Panc1 (cell line): ENCODE results near the gene SPEM1. TPM values are rescaled to one million over a fixed set of nuclear protein-coding genes. Genes with fewer than 3 reads are reported as not detected.
"Not testable (repeated sequence)": the region's sequence is repeated elsewhere in the genome, so short reads cannot be mapped to it uniquely, and the experiment has no call there.

Source experiments
- ATAC-seq: fragments of 200-7000 bp; cut with Tn5 transposase; 2 replicates; pipeline ENCODE4 v1.9.1; 2020; ENCODE audit warnings: mild to moderate bottlenecking, moderate library complexity
- BruUV-seq: library from RNA; stranded (reverse); fragments of 400-500 nt; replicated peaks from 2 replicates; lab custom pipeline; 2021; lab: Mats Ljungman, UMichigan
- CTCF ChIA-PET: fragments of 300-600 bp; sonication (Branson Sonifier 250); formaldehyde crosslinking; loops from one replicate; lab custom pipeline; 2022; ENCODE audit warnings: antibody characterized with exemption; lab: Charles Lee
- POLR2A ChIA-PET: fragments of 300-600 bp; sonication (Branson Sonifier 250); formaldehyde crosslinking; loops from one replicate; lab custom pipeline; 2022; ENCODE audit warnings: antibody characterized with exemption; lab: Charles Lee
- DNase-seq: peaks from one replicate; pipeline ENCODE4 v3.0.0-alpha.2; 2010; ENCODE audit warnings: low read depth, low spot score
- H3K27ac ChIP-seq: 2 replicates; pipeline ENCODE4 v1.5.1; 2011; ENCODE audit warnings: mild to moderate bottlenecking, low read length, inconsistent platforms
- H3K27me3 ChIP-seq: fragments of 200-500 bp; sonication (Bioruptor generic); 2 replicates; pipeline ENCODE4 v1.6.0; 2014; ENCODE audit warnings: low read length, inconsistent platforms; ENCODE audit not compliant: control insufficient read depth, insufficient read depth
- H3K36me3 ChIP-seq: fragments of 200-500 bp; sonication (Bioruptor generic); 2 replicates; pipeline ENCODE4 v1.5.1; 2014; ENCODE audit warnings: inconsistent platforms, mild to moderate bottlenecking, low read length, moderate library complexity; ENCODE audit not compliant: control insufficient read depth, insufficient read depth
- H3K4me1 ChIP-seq: 2 replicates; pipeline ENCODE4 v1.5.1; 2011; ENCODE audit warnings: inconsistent platforms, mild to moderate bottlenecking, low read length, moderate library complexity; ENCODE audit not compliant: control insufficient read depth, insufficient read depth
- H3K4me3 ChIP-seq, 2 experiments: 2 replicates each; pipeline ENCODE4 v1.5.1; 2011 to 2012; ENCODE audit warnings: low read depth in 2 of 2, low read length in 2 of 2, mild to moderate bottlenecking in 2 of 2, inconsistent platforms in 1 of 2, moderate library complexity in 1 of 2
- H3K9me3 ChIP-seq: fragments of 200-500 bp; sonication (Bioruptor generic); 2 replicates; pipeline ENCODE4 v1.5.1; 2014; ENCODE audit warnings: low read depth, mild to moderate bottlenecking, inconsistent platforms, low read length, moderate library complexity; ENCODE audit not compliant: control insufficient read depth, insufficient read depth
- POLR2AphosphoS5 ChIP-seq: IDR thresholded peaks from 2 replicates; pipeline ENCODE4 v1.6.1; 2012; ENCODE audit warnings: mild to moderate bottlenecking, low read depth, low read length, moderate library complexity
- SIN3A ChIP-seq: IDR thresholded peaks from 2 replicates; pipeline ENCODE4 v1.6.1; 2012; ENCODE audit warnings: low read depth, mild to moderate bottlenecking, low read length, moderate library complexity, borderline replicate concordance; ENCODE audit not compliant: insufficient read depth
- TCF7L2 ChIP-seq: IDR thresholded peaks from 2 replicates; pipeline ENCODE4 v1.6.1; 2011; ENCODE audit warnings: mild to moderate bottlenecking, low read depth, low read length, inconsistent platforms
- in situ Hi-C: cut with HindIII; loops from 2 replicates; pipeline ENCODE4 v1.10.0; 2016; ENCODE audit warnings: low sequenced_read_pairs, low pct_unique_long_range_greater_than_20kb
- intact Hi-C: fragments of 100-400 bp; cut with micrococcal nuclease; formaldehyde crosslinking; loops from one replicate; pipeline ENCODE4 v1.10.0; 2022; ENCODE audit not compliant: unreplicated experiment
- total RNA-seq: library from RNA; stranded (reverse); gene quantifications from one replicate; pipeline ENCODE4 v1.2.1, GENCODE V29; 2021; ENCODE audit not compliant: unreplicated experiment
- TF ChIP-seq, protein P1 (sequence below): fragments of 450-650 bp; IDR thresholded peaks from 2 replicates; pipeline ENCODE4 v1.5.1; 2017; ENCODE audit warnings: mild to moderate bottlenecking
- TF ChIP-seq, protein P2 (sequence below), 2 experiments: IDR thresholded peaks; 2 replicates each; pipeline ENCODE4 v1.6.1; 2011 to 2012; ENCODE audit warnings: low read depth in 2 of 2, control low read depth in 1 of 2, low read length in 1 of 2, mild to moderate bottlenecking in 1 of 2, moderate library complexity in 1 of 2; ENCODE audit not compliant: insufficient read depth in 1 of 2

The SPEM1 gene
- total RNA-seq, 1 experiment from 2014 or later = not detected

DNA sequence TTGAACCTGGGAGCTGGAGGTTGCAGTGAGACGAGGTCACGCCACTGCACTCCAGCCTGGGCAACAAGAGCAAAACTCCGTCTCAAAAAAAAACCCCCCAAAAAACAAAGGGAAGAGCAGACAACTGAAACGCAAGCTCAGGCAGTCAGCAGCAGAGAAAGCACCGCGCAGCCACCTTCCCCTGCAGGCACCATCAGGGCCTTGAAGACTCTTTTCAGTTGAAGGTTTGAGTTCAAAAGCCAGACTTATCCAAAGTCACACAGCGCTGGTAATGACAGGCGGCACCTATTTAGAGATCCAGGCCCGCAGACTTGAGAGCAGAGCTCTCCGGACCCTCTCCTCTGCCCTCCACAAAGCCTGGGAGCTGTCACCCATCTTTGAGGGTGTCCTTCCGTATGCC is 48.2 kb downstream of the SPEM1 start:
- H3K27me3 ChIP-seq = no peaks in the 10 kb centered on the region
- in situ Hi-C loops = no loop called here
- BruUV-seq = no TSS peak
- H3K9me3 ChIP-seq = no peaks in the 10 kb centered on the region
- H3K4me1 ChIP-seq = peaks cover 24% of the 10 kb centered on the region
- ATAC-seq (no peak), DNase-seq (no peak)
- no peak overlapping the region for H3K4me3 ChIP-seq
- TF ChIP-seq, protein P1, sequence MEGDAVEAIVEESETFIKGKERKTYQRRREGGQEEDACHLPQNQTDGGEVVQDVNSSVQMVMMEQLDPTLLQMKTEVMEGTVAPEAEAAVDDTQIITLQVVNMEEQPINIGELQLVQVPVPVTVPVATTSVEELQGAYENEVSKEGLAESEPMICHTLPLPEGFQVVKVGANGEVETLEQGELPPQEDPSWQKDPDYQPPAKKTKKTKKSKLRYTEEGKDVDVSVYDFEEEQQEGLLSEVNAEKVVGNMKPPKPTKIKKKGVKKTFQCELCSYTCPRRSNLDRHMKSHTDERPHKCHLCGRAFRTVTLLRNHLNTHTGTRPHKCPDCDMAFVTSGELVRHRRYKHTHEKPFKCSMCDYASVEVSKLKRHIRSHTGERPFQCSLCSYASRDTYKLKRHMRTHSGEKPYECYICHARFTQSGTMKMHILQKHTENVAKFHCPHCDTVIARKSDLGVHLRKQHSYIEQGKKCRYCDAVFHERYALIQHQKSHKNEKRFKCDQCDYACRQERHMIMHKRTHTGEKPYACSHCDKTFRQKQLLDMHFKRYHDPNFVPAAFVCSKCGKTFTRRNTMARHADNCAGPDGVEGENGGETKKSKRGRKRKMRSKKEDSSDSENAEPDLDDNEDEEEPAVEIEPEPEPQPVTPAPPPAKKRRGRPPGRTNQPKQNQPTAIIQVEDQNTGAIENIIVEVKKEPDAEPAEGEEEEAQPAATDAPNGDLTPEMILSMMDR = no peak
- TF ChIP-seq SIN3A = no peak
- TF ChIP-seq TCF7L2 = no peak
- TF ChIP-seq, protein P2, sequence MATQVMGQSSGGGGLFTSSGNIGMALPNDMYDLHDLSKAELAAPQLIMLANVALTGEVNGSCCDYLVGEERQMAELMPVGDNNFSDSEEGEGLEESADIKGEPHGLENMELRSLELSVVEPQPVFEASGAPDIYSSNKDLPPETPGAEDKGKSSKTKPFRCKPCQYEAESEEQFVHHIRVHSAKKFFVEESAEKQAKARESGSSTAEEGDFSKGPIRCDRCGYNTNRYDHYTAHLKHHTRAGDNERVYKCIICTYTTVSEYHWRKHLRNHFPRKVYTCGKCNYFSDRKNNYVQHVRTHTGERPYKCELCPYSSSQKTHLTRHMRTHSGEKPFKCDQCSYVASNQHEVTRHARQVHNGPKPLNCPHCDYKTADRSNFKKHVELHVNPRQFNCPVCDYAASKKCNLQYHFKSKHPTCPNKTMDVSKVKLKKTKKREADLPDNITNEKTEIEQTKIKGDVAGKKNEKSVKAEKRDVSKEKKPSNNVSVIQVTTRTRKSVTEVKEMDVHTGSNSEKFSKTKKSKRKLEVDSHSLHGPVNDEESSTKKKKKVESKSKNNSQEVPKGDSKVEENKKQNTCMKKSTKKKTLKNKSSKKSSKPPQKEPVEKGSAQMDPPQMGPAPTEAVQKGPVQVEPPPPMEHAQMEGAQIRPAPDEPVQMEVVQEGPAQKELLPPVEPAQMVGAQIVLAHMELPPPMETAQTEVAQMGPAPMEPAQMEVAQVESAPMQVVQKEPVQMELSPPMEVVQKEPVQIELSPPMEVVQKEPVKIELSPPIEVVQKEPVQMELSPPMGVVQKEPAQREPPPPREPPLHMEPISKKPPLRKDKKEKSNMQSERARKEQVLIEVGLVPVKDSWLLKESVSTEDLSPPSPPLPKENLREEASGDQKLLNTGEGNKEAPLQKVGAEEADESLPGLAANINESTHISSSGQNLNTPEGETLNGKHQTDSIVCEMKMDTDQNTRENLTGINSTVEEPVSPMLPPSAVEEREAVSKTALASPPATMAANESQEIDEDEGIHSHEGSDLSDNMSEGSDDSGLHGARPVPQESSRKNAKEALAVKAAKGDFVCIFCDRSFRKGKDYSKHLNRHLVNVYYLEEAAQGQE (IDR thresholded peaks at IDR 0.05; ENCODE audit: insufficient read depth in 1 of 2, low read depth in 2 of 2, low read length in 1 of 2) = no peak
- no peak for TF ChIP-seq POLR2AphosphoS5
- CTCF ChIA-PET = no interaction called here
- peak overlapping the region; percentile 65 for H3K27ac ChIP-seq
- POLR2A ChIA-PET = no interaction called here
- intact Hi-C loops = no loop called here
- no peaks in the 10 kb centered on the region for H3K36me3 ChIP-seq

DNA sequence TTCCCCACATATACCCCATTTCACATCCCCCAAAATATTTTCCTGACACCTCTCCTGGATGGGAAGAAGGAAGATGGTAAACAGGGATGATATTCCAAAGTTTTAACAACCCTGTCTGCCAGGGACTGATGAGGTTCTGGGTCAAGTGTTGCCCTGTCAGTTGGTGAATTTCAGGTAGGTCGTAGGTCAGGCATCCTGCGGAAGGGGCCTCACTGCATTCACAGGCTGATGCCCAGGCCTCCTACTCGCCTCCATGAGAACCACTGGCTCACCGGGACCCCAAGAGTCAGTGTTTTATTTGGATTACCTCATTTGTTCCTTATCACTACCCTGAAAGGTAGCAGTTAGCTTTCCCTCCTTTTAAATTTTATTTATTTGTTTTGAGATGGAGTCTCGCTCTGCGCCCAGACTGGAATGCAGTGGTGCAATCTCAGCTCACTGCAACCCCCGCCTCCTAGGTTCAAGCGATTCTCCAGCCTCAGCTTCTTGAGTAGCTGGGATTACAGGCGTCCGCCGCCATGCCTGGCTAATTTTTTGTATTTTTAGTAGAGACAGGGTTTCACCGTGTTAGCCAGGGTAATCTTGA is 48.8 kb downstream of the SPEM1 start:
- DNase-seq = no peak
- Histone ChIP-seq H3K4me1 (peaks cover 24% of the 10 kb centered on the region), H3K27me3 (no peaks in the 10 kb centered on the region), H3K27ac (peak overlapping the region; percentile 65), H3K4me3 (no peak overlapping the region), H3K9me3 (no peaks in the 10 kb centered on the region), H3K36me3 (no peaks in the 10 kb centered on the region)
- ChIA-PET POLR2A (no interaction called here), CTCF (no interaction called here)
- BruUV-seq = no TSS peak
- TF ChIP-seq TCF7L2 = no peak
- TF ChIP-seq, protein P2 (IDR thresholded peaks at IDR 0.05; ENCODE audit: insufficient read depth in 1 of 2, low read depth in 2 of 2, low read length in 1 of 2) = no peak
- TF ChIP-seq, protein P1 = no peak
- TF ChIP-seq POLR2AphosphoS5 = no peak
- no peak for TF ChIP-seq SIN3A
- in situ Hi-C loops = no loop called here
- intact Hi-C loops = no loop called here
- no peak for ATAC-seq

DNA sequence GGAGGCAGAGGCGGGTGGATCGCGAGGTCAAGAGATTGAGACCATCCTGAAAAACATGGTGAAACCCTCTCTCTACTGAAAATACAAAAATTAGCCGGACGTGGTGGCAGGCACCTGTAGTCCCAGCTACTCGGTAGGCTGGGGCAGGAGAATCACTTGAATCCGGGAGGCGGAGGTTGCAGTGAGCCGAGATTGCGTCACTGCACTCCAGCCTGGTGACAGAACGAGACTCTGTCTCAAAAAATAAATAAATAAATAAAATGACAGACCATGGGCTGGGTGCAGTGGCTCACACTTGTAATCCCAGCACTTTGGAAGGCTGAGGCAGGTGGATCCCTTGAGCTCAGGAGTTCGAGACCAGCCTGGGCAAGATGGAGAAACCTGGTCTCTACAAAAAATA is 49.7 kb downstream of the SPEM1 start:
- in situ Hi-C loops, H3K27ac ChIP-seq, intact Hi-C loops, H3K9me3 ChIP-seq, ATAC-seq, H3K36me3 ChIP-seq, POLR2A ChIA-PET, BruUV-seq, DNase-seq, H3K4me3 ChIP-seq, H3K27me3 ChIP-seq, CTCF ChIA-PET: not testable (repeated sequence)
- peaks cover 24% of the 10 kb centered on the region for H3K4me1 ChIP-seq
